Measurements from ENCODE around the gene CD4. TPM values are rescaled to one million over a fixed set of nuclear protein-coding genes. Genes with fewer than 3 reads are reported as not detected.
A peak's percentile ranks its signal among the peaks of the same experiment; 100 is the strongest.
"Not testable (repeated sequence)": the region's sequence is repeated elsewhere in the genome, so short reads cannot be mapped to it uniquely, and the experiment has no call there.

The CD4 gene
- total RNA-seq: 10 to 100 TPM; 11.6 to 24.2 TPM
- long read RNA-seq, partial matches to known transcripts: 6 of 9 reads
- long read RNA-seq, other reads (novel, unspliced or antisense): 0 of 9 reads

DNA sequence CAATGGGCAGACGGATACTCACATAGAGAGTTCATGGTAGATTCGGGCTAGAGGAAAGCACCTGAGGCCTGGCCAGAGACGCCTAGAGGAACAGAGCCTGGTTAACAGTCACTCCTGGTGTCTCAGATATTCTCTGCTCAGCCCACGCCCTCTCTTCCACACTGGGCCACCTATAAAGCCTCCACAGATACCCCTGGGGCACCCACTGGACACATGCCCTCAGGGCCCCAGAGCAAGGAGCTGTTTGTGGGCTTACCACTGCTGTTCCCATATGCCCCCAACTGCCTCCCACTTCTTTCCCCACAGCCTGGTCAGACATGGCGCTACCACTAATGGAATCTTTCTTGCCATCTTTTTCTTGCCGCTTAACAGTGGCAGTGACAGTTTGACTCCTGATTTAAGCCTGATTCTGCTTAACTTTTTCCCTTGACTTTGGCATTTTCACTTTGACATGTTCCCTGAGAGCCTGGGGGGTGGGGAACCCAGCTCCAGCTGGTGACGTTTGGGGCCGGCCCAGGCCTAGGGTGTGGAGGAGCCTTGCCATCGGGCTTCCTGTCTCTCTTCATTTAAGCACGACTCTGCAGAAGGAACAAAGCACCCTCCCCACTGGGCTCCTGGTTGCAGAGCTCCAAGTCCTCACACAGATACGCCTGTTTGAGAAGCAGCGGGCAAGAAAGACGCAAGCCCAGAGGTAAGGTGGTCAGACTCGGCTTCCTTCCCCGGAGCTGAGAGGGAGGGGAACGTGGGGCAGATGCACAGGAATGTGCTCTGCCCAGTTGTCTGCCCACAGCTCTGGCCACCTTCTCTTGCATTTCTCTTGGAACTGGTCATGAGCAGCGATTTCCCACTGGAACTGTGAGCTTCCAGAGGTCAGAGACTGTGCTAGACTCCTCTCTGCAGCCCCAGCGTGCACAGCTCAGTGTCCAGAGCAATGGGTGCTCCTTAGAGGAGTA is at the start of gene CD4:
CD4 (plus strand) TSS at position 557 of the 953 bp plus-strand sequence. CDS start 10,611 bp downstream, outside the sequence.
- ATAC-seq (peak; percentile 75 to 78), DNase-seq (peak; percentile 73)
- intact Hi-C loops (cut with DNase I): no loop called here

- ATAC-seq; intact Hi-C loops (cut with DNase I): not testable (repeated sequence)
These were observed 47.2 kb upstream of the CD4 start for GRCh38 chr12:6742080-6742479.

GRCh38 chr12:6742834-6743233 is 46.5 kb upstream of the CD4 start:
- no peak for DNase-seq
- intact Hi-C loops (cut with DNase I): no loop called here

More at GRCh38 chr12:6742080-6742479, 47.2 kb upstream of the CD4 start:
- not testable (repeated sequence) for DNase-seq

DNA sequence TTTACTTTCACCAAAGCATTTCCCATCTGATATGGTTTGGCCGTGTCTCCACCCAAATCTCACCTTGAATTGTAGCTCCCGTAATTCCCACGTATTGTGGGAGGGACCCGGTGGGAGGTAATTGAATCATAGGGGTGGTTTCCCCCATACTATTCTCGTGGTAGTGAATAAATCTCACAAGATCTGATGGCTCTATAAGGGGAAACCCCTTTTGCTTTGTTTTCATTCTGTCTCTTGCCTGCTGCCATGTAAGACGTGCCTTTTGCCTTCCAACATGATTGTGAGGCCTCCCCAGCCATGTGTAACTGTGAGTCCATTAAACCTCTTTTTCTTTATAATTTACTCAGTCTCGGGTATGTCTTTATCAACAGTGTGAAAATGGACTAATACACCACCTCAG is 46.0 kb upstream of the CD4 start:
- intact Hi-C loops (cut with DNase I); ATAC-seq; DNase-seq: not testable (repeated sequence)

More at GRCh38 chr12:6742834-6743233, 46.5 kb upstream of the CD4 start:
- ATAC-seq: no peak

GRCh38 chr12:6745741-6746525 is 43.4 kb upstream of the CD4 start:
- intact Hi-C loops (cut with DNase I): no loop called here
- peak; percentile 34 to 38 for ATAC-seq
- no peak for DNase-seq

DNA sequence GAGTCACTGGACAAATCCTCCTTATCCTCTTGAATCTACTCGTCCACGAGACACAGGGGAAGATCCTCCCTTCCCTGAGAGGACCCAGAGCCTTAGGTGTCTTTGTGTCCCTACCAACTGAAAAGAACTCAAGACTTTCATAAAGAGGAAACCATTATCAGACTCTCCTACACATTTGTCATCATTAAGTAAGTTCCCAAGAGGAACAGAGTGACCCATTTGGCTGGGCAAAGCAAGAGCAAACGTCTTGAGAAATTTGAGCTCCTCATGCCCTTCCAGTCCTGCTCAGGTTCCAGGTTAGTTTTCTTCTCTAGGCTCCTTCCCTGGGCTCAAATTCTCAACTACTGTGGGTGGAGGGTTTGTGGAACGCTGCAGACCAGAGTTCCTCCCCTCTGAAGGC is 42.1 kb upstream of the CD4 start:
- ATAC-seq (no peak), DNase-seq (no peak)
- intact Hi-C loops (cut with DNase I): no loop called here

DNA sequence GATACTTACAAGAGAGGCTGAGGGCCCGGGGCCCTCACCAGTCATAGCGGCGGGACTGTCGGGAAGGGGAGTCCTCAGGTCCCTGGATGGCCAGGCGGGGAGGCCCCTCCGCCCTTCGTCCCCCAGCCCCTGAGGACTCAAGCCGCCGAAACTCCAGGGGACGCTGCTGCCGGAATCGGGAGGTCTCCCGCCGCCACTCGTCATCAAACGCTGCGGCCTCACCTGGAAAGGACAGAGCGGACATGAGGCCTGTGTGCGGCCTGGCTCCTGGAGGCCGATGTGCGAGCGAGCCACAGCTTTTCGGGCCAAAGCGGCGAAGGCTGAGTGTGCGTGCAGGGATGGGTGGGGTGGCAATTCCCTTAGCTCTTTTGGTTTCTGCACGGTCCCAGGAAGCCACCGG is 40.6 kb upstream of the CD4 start:
- ATAC-seq: no peak
- DNase-seq: no peak
- intact Hi-C loops (cut with DNase I): no loop called here

GRCh38 chr12:6750506-6750905 is 38.8 kb upstream of the CD4 start:
- no peak for ATAC-seq
- DNase-seq: no peak
- intact Hi-C loops (cut with DNase I): loop anchor here (5.0 to 10.0 kb wide), 2 partner anchors 74 to 77 kb away; partner anchors contain the start of genes P3H3 (in 2 of the 2) and GPR162 (in 1 of the 2)

DNA sequence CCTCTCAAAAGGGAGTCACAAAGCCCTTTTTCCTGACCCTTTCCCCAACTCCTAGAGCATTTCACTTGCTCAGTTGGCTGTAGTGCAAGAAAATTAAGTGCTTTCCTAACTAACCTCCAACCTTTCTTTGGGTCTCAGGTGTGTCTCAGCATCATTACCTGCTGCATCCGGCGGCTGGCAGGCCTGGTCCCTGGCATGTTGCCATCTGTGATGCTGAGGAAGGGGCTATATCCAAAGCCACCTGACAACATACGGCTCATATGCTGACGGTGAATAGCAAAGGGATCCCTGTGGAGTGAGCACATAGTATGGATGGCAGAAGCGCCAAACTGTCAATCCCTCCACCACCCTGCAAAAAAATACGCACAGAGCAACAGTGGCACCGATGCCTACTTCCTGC is 37.6 kb upstream of the CD4 start:
- ATAC-seq: no peak
- intact Hi-C loops (cut with DNase I): loop anchor here (5.0 to 10.0 kb wide), 2 partner anchors 73 to 76 kb away; partner anchors contain the start of genes P3H3 (in 2 of the 2) and GPR162 (in 1 of the 2)
- no peak for DNase-seq

GRCh38 chr12:6752167-6752920 is 37.0 kb upstream of the CD4 start:
- intact Hi-C loops (cut with DNase I): loop anchor here (5.0 to 10.0 kb wide), 2 partner anchors 72 to 75 kb away; partner anchors contain the start of genes P3H3 (in 2 of the 2) and GPR162 (in 1 of the 2)
- ATAC-seq (no peak), DNase-seq (peak; percentile 64)

DNA sequence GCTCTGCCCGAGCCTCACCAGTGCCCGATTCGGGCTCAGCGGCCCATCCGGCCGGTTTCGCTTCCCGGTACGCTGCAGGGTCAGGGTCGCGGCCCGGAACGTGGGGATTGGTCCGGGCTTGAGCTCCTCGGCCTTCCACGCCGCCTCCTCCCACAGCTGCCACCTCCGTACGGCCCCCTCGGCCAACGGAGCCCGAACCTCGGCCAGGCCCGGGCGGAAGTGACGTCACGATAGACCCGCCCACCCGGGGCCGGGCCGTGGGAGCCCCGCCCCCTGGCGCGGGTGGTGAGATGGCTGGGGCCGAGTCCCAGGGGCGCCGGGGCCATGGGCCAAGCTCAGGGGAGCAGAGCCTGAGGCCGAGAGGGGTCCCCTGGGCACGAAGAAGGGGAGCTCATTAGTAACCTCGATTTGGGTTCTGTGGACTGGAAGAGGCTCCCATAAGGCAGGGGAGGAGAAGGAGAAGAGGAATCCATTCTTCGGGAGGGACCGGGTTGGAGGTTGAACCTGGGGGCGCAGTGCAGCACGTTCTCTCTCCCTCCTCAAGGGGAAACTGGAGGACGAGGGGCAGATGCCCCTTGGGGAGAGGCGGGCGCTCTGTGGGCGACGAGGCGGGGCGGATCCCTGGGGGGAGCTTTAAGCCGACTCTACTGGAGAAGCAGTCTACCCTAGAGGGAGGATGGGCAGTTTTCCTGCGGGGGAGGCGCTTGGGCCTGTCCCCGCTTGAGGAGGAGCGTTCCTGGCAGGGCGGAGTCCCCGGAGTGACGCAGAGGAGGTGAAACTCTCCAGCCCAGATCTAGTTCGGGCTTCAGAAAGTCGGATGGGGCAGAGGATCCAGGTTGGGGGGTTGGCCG is 36.2 kb upstream of the CD4 start, which contains the start of gene MLF2:
MLF2 (minus strand) TSS at position 221 of the 851 bp plus-strand sequence. CDS start 807 bp downstream, outside the sequence.
- DNase-seq: peak; percentile 99
- ATAC-seq: peak; percentile 95 to 96
- intact Hi-C loops (cut with DNase I): loop anchor here (1.0 to 10.0 kb wide), 3 partner anchors 26 to 74 kb away; partner anchors contain the start of genes P3H3 (in 2 of the 2) and GPR162 (in 1 of the 2)

GRCh38 chr12:6753772-6754356 is 35.5 kb upstream of the CD4 start:
- intact Hi-C loops (cut with DNase I): loop anchor here (1.0 to 10.0 kb wide), 3 partner anchors 25 to 73 kb away; partner anchors contain the start of genes P3H3 (in 2 of the 2) and GPR162 (in 1 of the 2)
- ATAC-seq: no peak
- DNase-seq: no peak

DNA sequence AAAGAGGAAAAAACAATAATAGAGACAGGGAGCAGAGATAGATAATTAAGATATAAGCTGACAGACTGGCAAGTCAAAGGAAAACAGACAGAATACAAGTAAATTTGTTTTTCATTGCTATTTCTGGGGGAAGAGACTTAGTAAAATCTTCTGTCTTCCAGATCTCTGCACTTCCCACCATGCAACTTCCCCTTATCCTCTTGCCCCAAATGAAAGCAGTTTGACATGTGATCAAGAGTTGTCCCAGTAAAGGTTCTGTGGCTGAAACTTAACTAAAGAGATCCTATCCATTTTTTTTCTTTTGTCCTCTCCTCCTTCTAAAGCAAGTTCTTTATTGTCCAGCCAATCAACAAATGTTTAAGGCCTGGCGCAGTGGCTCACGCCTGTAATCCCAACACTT is 34.9 kb upstream of the CD4 start:
- intact Hi-C loops (cut with DNase I): loop anchor here (5.0 to 10.0 kb wide), 2 partner anchors 70 to 73 kb away; partner anchors contain the start of genes P3H3 (in 2 of the 2) and GPR162 (in 1 of the 2)
- DNase-seq: no peak

DNA sequence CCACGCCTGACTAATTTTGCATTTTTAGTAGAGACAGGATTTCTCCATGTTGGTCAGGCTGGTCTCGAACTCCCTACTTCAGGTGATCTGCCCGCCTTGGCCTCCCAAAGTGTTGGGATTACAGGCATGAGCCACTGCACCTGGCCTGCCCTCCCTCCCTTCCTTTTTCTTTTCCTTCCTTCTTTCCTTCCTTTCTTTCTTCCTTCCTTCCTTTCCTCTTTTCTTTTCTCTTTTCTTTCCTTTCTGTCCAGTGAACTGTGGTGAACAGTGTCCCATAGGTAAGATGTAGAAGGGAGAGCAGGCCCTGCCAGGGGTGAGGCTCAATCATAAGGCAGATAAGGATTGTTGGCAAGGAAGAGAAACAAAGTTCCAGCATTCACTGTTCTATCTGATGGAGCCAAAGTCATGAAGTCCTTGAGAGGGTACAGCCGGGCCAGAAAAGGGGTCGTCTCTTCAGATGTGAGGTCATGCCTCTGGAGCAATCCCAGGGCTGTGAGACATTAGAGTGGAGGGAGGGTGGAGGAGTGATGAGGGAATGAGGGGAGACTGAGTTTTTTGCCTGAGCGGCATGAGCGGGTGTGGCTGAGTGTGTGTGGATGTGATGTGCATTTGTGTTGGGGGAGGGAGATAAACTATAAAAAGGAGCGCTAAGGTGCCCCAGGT is 32.2 kb upstream of the CD4 start:
- ATAC-seq (no peak), DNase-seq (no peak)
- intact Hi-C loops (cut with DNase I): loop anchor here in 1 of 2 donors (10.0 kb wide), 1 partner anchor 68 kb away; the partner anchor contains the start of genes GPR162 and P3H3

More for the DNA sequence above, 34.9 kb upstream of the CD4 start:
- ATAC-seq: no peak

- ATAC-seq (no peak), DNase-seq (no peak)
- intact Hi-C loops (cut with DNase I): loop anchor here in 1 of 2 donors (10.0 kb wide), 1 partner anchor 66 kb away; the partner anchor contains the start of genes GPR162 and P3H3
These were observed 30.7 kb upstream of the CD4 start for GRCh38 chr12:6758506-6759095.

- no peak for DNase-seq
- intact Hi-C loops (cut with DNase I): loop anchor here in 1 of 2 donors (10.0 kb wide), 1 partner anchor 65 kb away; the partner anchor contains the start of genes GPR162 and P3H3
- ATAC-seq: no peak
These were observed 29.6 kb upstream of the CD4 start for GRCh38 chr12:6759741-6760140.
